Measurements from ENCODE around the gene C20orf204.
A peak's percentile ranks its signal among the peaks of the same experiment; 100 is the strongest.

C20orf204 gene

DNA sequence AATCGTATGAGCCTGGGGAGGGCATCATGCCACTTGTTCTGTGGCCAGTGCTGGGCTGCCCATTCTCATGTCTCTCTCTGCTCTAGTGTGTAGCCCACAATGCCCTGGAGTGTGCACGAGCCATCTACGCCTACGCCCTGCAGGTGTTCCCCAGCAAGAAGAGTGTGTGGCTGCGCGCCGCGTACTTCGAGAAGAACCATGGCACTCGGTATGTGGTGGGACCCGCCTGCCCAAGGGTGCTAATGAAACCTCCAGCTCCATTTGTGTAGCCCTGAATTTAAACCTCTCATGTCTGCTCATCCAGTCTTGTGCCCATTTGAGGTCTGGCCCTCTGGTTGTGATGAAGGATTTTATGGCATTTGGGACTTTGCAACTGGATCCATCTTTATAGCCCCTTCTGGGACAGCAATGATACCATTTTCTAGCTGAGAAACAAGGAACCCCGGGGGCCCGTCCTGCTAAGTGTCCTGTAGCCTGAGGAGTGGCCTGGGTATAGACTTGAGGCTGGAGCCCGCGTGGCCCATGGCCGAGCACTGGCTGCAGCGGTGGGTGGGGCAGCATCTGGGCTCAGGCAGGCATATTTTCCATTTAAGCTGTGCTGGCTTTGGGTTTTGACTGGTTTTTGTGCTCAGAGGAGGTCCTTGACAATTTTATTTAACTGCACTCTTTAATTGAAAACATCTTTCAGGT, 13.2 kb upstream of the C20orf204 start:
- H3K36me3 Mint-ChIP-seq, result peaks cover 65% of the 10 kb centered on the region
- H3K4me3 Mint-ChIP-seq, result no peak overlapping the region
- CTCF ChIA-PET, result no interaction called here
- H3K4me1 Mint-ChIP-seq, result peaks cover under 1% of the 10 kb centered on the region
- no peak overlapping the region for H3K27ac Mint-ChIP-seq
- no peaks in the 10 kb centered on the region for H3K27me3 Mint-ChIP-seq
- H3K9me3 Mint-ChIP-seq, result no peaks in the 10 kb centered on the region
- no peak for DNase-seq

GRCh38 chr20:64023361-64024140, 12.4 kb upstream of the C20orf204 start:
- Mint-ChIP-seq H3K27ac (no peak overlapping the region), H3K9me3 (no peaks in the 10 kb centered on the region), H3K36me3 (peaks cover 62% of the 10 kb centered on the region), H3K27me3 (no peaks in the 10 kb centered on the region), H3K4me1 (no peaks in the 10 kb centered on the region), H3K4me3 (no peak overlapping the region)
- no peak for DNase-seq
- CTCF ChIA-PET, result no interaction called here

DNA sequence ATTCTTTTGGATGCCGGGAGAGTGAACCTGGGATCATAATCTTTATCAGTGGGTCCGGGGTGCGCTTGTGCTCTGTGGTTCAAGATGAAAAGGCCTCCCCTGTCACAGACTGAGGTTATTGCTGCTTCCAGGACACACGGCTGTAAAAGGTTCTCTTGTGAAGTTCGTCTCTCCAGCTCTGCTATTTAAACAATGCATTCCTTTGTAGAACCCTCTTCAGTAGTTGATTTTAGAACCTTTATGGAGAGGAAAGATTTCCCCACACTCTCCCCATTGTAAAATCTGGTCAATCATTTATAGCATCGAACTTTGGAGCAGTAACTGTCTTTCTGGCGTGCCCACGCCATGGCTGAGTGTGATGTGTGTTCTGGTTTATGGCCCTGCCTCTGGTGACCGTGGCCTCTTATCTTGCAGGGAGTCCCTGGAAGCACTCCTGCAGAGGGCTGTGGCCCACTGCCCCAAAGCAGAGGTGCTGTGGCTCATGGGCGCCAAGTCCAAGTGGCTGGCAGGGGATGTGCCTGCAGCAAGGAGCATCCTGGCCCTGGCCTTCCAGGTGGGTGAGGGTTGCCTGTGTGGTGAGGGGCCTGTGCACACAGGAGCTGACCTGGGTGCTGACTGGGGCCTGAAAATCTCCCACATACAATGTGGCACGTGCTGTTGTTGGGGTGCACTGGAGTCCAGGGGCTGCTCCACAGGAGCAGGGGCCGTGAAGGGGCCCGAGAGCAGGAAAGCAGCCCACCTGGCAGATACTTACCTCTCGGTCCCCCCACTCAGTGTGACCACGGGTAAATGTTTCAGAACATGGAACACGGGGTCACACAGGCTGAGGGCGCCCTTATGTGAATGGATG, 11.6 kb upstream of the C20orf204 start:
- Mint-ChIP-seq H3K9me3 (no peaks in the 10 kb centered on the region), H3K4me3 (no peak overlapping the region), H3K27ac (no peak overlapping the region), H3K4me1 (no peaks in the 10 kb centered on the region), H3K36me3 (peaks cover 60% of the 10 kb centered on the region), H3K27me3 (no peaks in the 10 kb centered on the region)
- DNase-seq, result no peak
- CTCF ChIA-PET, result interaction anchor here (1.0 kb wide), 1 partner anchor 44 kb away, joined by 3 read pairs; the partner anchor contains the start of gene PRPF6

DNA sequence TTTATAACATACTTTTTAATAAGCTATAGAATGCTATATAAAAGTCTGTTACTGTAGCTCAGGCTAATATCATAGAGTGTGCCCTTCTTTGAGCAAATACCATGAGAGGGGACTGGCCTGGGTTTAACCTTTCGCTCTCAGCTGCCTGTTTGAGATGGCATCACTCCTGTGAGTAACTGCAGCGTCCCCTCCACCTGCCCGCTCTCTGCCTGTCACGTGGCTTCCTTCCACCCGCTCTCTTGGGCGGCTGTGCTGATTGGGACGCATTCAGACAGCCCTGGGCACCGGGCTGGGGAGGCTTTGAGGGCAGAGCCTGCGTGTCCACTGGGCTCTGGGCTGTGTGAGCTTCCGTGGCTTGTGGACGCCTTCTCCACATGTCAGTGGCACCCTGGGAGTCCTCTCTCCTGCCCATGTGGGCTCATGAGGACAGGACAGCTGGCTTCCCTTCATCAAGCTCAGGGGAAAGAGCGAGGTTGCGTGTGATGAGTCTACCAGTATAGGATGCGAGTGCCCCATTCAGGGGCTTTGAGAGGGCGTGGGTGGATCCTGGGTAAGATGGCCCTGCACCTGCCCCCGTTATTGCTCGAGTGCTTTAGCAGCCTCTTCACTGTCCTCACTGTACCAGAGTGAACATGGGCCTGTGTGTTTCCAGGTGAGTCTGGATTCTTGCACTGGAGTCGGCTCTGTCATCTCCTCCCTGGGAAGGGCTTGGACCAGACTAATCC, 10.7 kb upstream of the C20orf204 start:
- Mint-ChIP-seq H3K4me1 (no peaks in the 10 kb centered on the region), H3K27me3 (no peaks in the 10 kb centered on the region), H3K9me3 (no peaks in the 10 kb centered on the region), H3K4me3 (no peak overlapping the region), H3K36me3 (peaks cover 61% of the 10 kb centered on the region), H3K27ac (no peak overlapping the region)
- DNase-seq, result no peak
- CTCF ChIA-PET, result interaction anchor here (1.0 kb wide), 1 partner anchor 45 kb away, joined by 3 read pairs; the partner anchor contains the start of gene PRPF6

- no peak for DNase-seq
- CTCF ChIA-PET, result no interaction called here
- Mint-ChIP-seq H3K4me1 (no peaks in the 10 kb centered on the region), H3K36me3 (peaks cover 63% of the 10 kb centered on the region), H3K27me3 (no peaks in the 10 kb centered on the region), H3K27ac (no peak overlapping the region), H3K9me3 (no peaks in the 10 kb centered on the region), H3K4me3 (no peak overlapping the region)
These were observed 10.1 kb upstream of the C20orf204 start for GRCh38 chr20:64025826-64026412.

- Mint-ChIP-seq H3K4me3 (no peak overlapping the region), H3K4me1 (no peaks in the 10 kb centered on the region), H3K27ac (peak overlapping the region; percentile 26), H3K9me3 (no peaks in the 10 kb centered on the region), H3K36me3 (peaks cover 55% of the 10 kb centered on the region), H3K27me3 (no peaks in the 10 kb centered on the region)
- DNase-seq, result no peak
- CTCF ChIA-PET, result interaction anchor here (0.8 to 1.1 kb wide), 2 partner anchors 9 to 10 kb away, joined by 3 read pairs; no protein-coding TSS in a partner anchor
These were observed 7.8 kb upstream of the C20orf204 start for GRCh38 chr20:64027981-64028685.

GRCh38 chr20:64029293-64030117, 6.5 kb upstream of the C20orf204 start:
- Mint-ChIP-seq H3K4me3 (no peak overlapping the region), H3K36me3 (peaks cover 50% of the 10 kb centered on the region), H3K27me3 (no peaks in the 10 kb centered on the region), H3K27ac (no peak overlapping the region), H3K4me1 (peaks cover 7% of the 10 kb centered on the region), H3K9me3 (no peaks in the 10 kb centered on the region)
- DNase-seq, result no peak
- CTCF ChIA-PET, result no interaction called here

- Mint-ChIP-seq H3K4me1 (peaks cover 17% of the 10 kb centered on the region), H3K27ac (no peak overlapping the region), H3K27me3 (no peaks in the 10 kb centered on the region), H3K4me3 (no peak overlapping the region), H3K36me3 (peaks cover 54% of the 10 kb centered on the region), H3K9me3 (no peaks in the 10 kb centered on the region)
- CTCF ChIA-PET, result no interaction called here
- no peak for DNase-seq
These were observed 5.4 kb upstream of the C20orf204 start for GRCh38 chr20:64030371-64031134.

GRCh38 chr20:64031822-64032314, 4.1 kb upstream of the C20orf204 start:
- CTCF ChIA-PET, result no interaction called here
- no peak for DNase-seq
- Mint-ChIP-seq H3K27me3 (no peaks in the 10 kb centered on the region), H3K4me1 (peaks cover 28% of the 10 kb centered on the region), H3K27ac (peak overlapping the region; percentile 33), H3K4me3 (no peak overlapping the region), H3K36me3 (peaks cover 48% of the 10 kb centered on the region), H3K9me3 (no peaks in the 10 kb centered on the region)

DNA sequence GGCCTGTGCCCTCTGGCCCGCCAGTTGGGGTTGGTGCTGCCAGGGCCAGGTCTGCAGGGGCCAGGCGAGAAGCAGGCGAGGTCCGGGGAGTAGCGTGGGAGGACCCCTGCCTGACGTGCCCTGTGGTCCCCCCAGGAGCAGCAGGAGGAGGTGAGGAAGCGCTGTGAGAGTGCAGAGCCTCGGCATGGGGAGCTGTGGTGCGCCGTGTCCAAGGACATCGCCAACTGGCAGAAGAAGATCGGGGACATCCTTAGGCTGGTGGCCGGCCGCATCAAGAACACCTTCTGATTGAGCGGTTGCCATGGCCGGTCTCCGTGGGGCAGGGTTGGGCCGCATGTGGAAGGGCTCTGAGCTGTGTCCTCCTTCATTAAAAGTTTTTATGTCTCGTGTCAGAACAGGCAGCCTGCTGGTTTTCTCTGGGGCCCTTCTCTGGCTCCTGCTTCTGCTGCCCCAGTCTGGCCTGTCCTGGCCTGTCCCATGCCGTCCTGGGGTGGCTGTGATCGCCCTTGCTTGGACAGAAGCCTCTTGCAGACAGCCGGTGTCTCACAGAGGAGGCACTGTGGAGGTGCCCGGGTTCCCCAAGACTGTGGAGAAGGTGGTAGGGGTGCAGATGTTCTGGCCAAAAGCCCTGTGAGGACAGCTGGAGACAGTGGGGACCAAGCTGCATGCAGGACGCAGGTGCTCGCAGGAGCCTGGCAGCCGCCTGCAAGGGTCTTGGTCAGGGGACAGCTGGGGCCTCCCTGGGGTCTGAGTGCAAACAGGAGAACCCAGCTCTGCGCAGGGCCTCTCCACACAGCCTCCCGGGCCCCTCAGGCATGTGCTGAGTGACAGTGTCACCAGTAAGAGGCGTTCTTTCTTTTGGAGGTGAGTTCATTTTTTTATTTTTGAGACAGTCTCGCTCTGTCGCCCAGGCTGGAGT, 3.0 kb upstream of the C20orf204 start:
- H3K4me3 Mint-ChIP-seq, result no peak overlapping the region
- CTCF ChIA-PET, result no interaction called here
- peaks cover 7% of the 10 kb centered on the region for H3K27me3 Mint-ChIP-seq
- DNase-seq, result no peak
- H3K4me1 Mint-ChIP-seq, result peaks cover 39% of the 10 kb centered on the region
- peak overlapping the region; percentile 11 for H3K27ac Mint-ChIP-seq
- H3K36me3 Mint-ChIP-seq, result peaks cover 44% of the 10 kb centered on the region
- no peaks in the 10 kb centered on the region for H3K9me3 Mint-ChIP-seq

DNA sequence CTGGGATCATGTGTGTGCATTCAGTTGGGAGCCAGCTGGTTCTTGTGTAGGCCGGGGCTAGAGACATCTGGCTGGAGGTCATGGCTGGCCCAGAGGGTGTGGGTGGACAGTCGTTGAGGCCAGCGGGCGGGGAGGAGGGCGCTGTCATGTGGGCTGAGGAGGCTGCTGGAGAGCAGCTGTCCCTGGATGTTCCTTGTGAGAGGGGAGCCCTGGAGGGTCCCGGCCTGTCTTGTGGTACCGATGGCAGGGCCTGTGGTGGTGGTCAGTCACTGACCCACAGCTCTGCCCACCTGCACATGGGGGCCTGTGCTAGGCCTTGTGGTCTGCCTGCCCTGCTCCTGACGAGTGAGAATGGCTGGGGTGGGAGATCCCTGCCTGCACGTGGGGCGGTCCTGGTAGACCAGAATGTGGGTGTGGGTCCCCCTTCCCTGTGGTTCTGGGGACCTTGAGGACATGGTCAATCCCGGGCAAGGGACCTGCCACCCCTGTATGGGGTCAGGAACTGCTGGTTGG, 1.9 kb upstream of the C20orf204 start:
- H3K27me3 Mint-ChIP-seq, result peaks cover 7% of the 10 kb centered on the region
- CTCF ChIA-PET, result interaction anchor here (0.9 kb wide), 1 partner anchor 53 kb away, joined by 6 read pairs; the partner anchor contains the start of gene PRPF6
- H3K36me3 Mint-ChIP-seq, result peaks cover 41% of the 10 kb centered on the region
- H3K27ac Mint-ChIP-seq, result peak overlapping the region; percentile 68
- H3K4me1 Mint-ChIP-seq, result peaks cover 39% of the 10 kb centered on the region
- no peak for DNase-seq
- H3K4me3 Mint-ChIP-seq, result no peak overlapping the region
- H3K9me3 Mint-ChIP-seq, result no peaks in the 10 kb centered on the region
